Heart left ventricle (tissue), 13 donors: ENCODE results near the gene PRDM13.

Experiments
- CTCF ChIP-seq, 12 donors: fragments of 200-600 bp; sonication (generic) in 4 of 12; IDR thresholded peaks; one replicate each; pipeline versions ENCODE4 v1.5.0 to v1.8.0; 2018 to 2022; ENCODE audit warnings: antibody characterized with exemption in 12 of 12, mild to moderate bottlenecking in 5 of 12
- POLR2A ChIP-seq, 2 donors: fragments of 450-650 bp; IDR thresholded peaks; one replicate each; pipeline ENCODE4 v1.6.1; 2017; ENCODE audit warnings: antibody characterized with exemption in 2 of 2, mild to moderate bottlenecking in 2 of 2, moderate library complexity in 2 of 2
- donor health status: ischemic (EF 13 %, LVEDD 7.1; RV severe dilation, severe dysfunction).
- donor health status: DM: no; HTN: yes; CAD: no.
- donor health status: DM: no; HTN: no; CAD: no.
- donor health status: ischemic (EF 25% LVEDD 6.9; RV normal size, moderate dysfunction).
- donor health status: ischemic (EF 25% LVEDD 5.7; RV mildly dilated, moderate dysfunction).
- donor health status: ischemic (EF 35%, LVEDD 5.7; RV mildly dilated, moderate dysfunction).
- donor health status: nonischemic (EF 11% LVEDD 7.7; RV severe dilation, severe dysfunction).
- donor health status: DM: yes; HTN: yes; CAD: no.
- donor health status: PGD.
- donor health status: ischemic (EF 29% LVEDD 5.4; RV normal size, mild dysfunction).
- donor health status: nonischemic (EF 23%, LVEDD 6.1; RV moderate dilation, normal function).

GRCh38 chr6:99618649-99619408, 12.2 kb downstream of the PRDM13 start:
- TF ChIP-seq POLR2A (IDR thresholded peaks at IDR 0.05) (no peak), CTCF (IDR thresholded peaks at IDR 0.05) (no peak)
